CD4-positive, alpha-beta T cell treated with Interleukin-1 beta for 1 hour (primary cell): ENCODE results near the gene NXN.
A peak's percentile ranks its signal among the peaks of the same experiment; 100 is the strongest.
"Not testable (repeated sequence)": the region's sequence is repeated elsewhere in the genome, so short reads cannot be mapped to it uniquely, and the experiment has no call there.

Source experiments
- DNase-seq, 2 donors: peaks; one replicate each; pipeline ENCODE4 v3.0.0-alpha.2; 2020 to 2022

The NXN gene

DNA sequence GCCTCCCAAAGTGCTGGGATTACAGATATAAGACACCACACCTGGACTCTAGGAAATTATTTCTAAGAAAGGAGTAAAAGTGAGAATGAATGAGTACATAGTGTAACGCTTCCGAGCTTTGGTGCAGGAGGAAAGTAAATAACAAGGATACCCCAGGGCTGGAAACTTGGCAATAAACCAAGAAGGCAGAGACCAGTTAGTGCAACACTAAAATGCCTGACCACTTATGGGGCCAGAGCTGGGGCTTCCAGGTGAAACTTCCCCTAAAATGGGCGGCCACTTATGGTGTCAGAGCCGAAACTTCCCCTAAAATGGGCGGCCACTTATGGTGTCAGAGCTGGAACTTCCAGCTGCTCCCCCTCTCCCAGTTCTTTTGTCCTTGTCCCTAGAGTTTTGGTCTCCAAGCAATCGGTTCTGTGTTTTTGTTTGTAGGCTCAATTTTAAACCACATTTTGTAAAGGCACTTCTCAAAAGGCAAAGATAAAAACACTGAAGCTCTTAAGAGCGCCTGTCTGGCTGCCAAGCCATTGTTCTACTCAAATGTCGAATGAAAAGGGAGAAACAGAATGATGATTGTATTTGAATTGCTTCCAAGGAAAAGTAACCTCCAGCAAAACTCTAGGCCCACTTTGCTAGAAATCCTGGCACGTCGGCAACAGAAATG lies 63.9 kb downstream of the NXN start:
- no peak for DNase-seq

DNA sequence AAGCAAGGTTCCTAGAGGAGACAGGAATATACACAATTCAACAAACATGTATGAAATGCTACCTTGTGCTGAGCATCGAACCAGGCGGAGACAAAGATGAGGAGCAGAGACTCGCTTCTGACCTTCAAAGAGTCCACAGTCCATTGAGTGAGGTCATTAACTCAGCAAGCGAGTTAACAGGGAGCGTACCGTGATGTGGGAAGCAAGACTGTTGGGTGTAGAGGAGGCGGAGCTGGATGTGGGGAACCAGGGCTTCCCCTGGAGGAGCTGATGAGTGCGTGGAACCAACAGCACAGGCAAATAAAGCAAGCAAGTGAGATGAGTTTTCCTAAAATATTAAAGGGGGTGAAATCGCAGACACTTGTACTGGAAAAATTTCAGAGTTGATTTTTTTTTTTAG lies 65.0 kb downstream of the NXN start:
- DNase-seq = no peak

DNA sequence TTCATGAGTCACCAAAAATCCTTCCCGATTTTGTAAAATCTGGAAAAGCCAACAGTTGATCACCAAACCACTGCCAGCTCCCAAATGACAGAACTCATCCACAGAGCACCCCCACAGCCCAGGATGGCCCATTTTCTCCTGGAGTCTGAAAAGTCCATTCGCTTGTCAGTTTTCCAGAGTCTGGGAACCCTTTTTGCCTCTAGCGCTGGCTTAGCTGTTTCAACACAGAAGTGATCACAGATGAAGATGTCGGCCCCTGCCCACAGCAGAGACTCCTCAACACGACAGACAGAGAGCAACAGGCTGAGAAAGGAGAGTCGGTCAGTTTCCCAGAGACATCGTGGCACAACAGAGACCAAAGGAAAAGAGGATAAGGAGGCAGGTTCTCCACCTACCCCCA lies 66.4 kb downstream of the NXN start:
- DNase-seq = no peak

DNA sequence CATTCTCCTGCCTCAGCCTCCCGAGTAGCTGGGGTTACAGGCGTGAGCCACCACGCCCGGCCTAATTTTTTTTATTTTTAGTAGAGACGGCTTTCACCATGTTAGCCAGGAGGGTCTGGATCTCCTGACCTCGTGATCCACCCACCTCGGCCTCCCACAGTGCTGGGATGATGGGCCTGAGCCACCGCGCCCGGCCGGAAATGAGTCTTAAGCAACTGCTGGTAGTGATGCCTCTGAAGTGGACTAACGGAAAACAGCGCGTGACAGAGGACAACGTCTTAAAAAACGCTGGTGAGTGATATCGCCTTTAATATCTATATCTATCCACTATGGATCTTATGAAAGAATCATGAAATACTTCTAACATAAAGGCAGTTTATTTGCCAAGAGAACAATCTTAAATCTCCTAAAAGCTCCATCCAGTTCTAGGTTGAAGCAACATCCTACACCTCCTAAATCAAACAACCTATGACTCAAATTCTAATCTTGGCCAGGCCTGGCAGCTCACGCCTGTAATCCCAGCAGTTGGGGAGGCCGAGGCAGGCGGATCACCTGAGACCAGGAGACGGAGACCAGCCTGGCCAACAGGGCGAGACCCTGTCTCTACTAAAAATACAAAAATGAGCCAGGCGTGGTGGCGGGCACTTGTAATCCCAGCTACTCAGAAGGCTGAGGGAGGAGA lies 69.8 kb downstream of the NXN start:
- DNase-seq = no peak

DNA sequence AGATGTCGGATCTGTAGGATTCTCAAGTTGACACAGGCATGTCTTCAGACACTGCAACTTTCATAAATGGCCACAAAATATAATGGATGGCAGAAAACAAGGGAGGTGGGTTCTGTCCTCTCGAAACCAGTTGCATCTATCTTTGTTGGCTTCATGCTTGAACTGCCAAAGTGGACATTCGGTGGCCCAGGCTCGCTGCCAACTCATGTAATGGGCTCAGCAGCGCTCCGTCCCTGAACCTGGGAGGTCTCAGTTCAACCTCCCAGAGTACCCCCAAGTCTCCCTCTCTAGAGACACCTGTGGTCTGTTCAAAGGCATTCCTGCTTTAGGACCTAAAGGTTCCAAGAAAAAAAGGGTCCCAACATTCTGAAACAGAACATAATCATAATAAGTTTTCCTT lies 71.9 kb downstream of the NXN start:
- DNase-seq = no peak

DNA sequence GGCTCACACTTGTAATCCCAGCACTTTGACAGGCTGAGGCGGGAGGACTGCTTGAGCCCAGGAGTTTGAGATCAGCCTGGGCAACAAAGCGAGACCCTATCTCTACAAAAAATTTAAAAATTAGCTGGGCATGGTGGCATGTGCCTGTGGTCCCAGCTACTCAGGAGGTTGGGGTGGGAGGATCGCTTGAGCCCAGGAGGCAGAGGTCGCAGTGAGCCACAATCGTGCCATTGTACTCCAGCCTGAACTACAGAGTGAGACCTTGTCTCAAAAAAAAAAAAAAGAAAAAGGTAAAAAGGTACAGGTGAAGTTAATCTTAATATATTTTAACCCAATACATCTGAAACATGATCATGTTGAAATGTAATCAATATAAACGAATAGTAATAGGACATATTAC lies 73.9 kb downstream of the NXN start:
- DNase-seq = not testable (repeated sequence)

DNA sequence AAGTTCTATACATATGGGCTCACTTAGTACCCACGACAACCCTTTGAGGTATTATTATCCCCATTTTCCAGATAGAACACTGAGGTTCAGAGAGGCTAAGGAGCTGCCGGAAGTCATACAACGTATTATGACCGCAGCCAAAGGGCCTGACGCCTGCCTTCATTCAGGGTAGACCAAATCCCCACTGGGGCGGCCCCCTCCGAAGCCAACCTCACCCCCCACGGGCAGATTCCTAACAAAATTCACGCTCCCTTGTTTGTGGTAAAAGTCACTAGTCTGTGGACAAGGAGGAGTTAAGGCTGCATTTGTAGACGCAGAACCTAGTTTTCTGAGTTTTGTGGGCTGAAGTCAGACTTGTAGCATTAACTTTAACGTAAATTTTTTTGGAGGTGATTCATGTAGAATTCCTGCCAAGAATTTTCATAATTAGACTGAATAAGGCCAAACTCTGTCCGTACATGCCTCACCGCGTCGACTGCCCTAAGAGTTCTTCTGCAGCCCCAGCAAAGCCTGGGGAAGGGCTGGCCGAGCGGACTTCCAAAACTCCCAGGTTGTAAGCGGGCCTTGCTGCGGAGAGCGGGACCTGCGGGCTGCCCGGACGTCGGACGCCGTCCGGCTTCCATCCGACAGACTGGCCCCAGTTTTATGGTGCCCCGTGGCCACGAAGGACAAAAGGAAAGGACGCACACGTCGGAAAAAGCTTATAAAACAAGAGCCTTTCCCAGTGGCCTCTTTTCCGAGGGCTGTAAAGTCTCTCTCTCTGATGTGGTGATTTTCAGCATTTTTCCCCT lies 75.7 kb downstream of the NXN start:
- no peak for DNase-seq

DNA sequence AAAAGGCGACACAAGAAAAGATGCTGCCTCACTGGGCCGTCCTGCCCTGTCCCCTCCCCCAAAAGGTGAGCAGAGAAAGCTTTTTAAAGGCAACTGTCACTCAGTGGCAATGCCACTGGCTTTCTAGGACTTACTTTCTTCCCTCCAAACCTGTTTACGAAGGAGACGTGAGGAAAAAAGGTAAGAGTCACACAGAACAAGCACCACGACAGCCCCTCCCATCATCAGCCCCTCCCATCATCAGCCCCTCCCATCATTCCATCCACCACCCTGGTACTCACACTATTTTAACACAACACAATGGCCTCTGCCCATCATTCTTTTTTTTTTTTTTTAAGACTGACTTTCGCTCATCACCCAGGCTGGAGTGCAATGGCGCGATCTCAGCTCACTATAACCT lies 77.1 kb downstream of the NXN start:
- no peak for DNase-seq

DNA sequence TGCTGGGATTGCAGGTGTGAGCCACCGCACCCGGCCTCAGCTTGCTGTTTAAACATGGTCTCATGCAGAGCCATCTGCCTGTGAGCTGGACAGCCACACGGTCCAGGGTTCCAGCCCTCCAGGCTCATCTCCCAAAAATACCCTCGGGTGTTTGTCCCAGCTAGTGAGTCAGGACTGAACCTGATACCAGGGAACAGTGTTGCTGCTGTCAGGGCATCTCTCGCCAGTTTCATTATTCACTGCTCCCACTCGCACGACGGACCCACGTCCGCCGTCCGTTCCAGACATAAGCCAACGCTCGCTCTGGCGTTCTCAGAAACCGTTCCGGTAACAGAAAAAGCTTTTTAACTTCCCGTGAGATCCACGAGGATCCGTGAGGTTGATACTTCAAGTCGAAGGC lies 77.6 kb downstream of the NXN start:
- DNase-seq = no peak

DNA sequence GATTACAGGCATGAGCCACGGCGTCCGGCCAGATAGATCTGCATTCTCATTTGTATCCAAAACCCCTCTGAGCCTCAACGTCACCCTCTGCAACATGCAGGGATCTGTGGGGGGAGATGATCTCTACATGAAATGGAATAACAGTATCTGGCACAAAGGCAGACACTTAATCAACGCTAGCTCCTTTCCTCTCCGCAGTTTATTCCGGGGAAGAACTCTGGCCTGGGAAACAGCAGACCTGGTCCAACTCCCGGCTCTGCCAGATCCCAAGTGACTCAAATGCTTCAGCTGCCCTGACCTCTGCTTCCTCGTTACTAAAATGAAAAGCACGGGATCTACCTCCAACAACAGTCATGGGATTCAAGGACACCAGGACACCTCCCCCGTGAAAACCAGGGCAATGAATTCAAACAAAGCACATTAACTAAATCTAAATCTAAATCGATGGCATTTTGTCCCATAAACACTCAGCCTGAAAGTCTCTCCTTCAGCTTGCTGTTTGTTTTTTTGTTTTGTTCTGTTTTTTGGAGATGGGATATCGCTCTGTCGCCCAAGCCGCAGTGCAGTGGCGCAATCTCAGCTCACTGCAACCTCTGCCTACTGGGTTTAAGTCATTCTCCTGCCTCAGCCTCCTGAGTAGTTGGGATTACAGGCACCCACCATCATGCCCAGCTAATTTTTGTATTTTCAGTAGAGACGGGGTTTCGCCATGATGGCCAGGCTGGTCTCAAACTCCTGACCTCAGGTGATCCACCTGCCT lies 78.2 kb downstream of the NXN start:
- no peak for DNase-seq

DNA sequence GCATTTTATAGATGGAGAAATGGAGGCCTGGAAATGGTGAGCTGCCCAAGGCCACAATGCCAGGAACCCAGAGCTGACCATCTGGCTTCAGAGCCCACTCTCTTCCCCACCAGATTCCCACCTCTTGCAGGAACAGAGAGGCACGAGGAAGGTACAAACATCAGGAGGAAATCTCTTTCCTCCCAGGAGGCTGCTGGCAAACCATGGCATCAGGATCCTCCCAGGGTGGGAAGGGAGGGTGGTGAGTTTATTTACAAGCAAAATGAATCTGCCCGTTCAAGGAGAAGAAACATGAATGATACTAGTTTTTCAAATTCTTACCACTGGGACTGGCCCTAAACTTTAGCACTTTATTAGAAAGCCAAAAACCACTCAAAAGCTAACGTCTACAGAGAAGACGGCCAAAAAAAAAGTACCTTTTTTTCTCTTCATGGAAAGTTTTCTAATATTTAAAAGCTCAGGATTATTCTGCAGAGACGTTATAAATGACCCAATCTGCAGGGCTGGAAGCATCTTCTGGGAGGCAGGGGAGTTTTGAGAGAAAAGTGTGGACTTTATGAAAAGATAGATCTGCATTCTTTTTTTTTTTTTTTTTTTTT lies 79.1 kb downstream of the NXN start:
- DNase-seq = no peak

DNA sequence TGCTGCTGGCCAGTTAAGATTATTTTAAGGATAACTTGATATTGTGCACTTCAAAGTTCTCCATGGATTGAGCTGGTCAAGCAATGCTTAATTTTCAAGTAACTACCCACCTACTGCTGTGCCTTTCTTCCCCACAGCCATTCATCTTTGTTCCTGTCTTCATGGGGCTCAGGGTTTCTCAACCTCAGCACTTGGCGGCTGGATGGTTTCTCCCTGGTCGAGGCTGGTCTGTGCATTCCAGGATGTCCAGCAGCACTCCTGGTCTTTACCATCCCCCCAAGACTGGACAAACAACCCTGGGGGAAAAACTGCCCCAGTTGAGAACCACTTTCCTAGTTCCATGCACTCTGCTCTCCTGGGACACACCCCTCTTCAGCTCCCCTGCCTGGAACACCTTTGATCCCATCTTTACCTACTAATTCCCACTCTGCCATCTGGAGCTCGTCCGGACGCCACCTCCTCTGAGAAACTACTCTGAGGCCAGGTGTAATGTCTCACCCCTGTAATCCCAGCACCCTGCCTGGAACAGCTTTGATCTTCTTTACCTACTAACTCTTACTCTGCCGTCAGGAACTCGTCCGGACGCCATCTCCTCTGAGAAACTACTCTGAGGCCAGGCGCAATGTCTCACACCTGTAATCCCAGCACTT lies 81.5 kb downstream of the NXN start:
- DNase-seq = no peak

DNA sequence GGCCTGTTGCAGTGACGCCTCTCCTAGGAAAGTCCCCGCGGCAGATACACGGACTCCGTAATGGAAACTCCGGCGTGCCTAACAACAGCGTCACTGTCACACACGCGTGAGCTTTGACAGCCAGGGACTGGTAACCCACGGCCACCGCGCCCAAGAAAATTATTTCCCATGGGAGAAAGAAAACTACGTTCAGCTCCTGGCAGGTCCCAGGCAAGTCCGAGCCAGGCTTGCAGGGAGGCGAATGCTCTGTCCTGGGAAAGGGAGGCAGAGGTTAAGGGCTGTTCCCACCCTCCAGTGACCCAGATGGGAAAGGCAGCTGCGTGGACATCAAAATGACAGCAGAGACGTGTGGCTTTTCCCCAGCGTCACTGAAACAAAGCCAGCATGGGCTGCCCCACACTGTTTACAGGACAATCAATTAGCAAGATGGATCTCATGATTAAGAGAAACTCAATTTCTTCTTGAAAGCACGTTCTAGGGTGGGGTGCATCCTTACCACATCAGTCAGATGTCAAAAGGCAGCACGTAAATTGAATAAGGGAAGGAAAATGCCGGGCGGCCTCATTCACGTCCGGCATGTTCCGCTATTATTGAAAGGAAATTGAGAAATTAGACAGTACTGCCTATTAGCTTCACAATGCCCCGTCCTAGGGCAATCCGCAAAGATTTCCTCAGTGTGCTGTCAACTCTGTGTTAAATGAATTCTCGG lies 82.5 kb downstream of the NXN start:
- DNase-seq = peak in 1 of 2 donors; percentile 1

DNA sequence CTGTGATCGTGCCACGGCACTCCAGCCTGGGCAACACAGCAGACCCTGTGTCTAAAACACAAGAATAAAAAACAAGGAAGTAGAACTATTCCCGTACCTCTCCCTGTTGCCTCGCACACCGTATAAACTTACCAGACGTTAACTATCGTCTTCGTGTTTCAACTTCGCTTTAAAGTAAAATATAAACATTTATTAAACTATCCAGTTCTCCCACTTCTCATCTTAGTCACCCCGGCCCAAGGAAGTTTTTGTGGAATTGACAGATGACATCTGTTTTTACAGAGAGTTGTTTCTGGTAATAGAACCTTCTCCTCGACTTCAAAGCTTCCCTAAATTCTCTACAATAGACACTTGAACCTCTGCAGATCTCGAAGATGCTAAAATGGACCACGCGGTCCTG lies 83.1 kb downstream of the NXN start:
- no peak for DNase-seq

DNA sequence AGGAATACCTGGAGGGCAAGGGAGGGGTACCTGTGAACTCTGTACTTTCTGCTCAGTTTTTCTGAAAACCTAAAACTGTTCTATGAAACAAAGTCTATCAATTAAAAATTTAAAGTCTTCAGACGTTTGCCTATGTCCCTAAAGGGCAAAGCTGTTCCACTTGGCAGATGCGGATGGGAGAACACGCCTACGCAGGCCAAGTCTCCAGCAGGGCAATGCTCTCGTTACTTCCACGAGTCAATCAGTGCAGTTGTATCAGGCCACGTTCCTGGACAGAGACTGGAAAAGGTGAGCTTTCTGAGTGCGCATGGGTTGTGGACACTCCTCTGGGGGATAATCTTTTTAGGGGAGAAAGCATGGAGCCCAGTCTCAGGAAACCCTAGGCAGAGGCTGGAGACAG lies 86.6 kb downstream of the NXN start:
- no peak for DNase-seq

DNA sequence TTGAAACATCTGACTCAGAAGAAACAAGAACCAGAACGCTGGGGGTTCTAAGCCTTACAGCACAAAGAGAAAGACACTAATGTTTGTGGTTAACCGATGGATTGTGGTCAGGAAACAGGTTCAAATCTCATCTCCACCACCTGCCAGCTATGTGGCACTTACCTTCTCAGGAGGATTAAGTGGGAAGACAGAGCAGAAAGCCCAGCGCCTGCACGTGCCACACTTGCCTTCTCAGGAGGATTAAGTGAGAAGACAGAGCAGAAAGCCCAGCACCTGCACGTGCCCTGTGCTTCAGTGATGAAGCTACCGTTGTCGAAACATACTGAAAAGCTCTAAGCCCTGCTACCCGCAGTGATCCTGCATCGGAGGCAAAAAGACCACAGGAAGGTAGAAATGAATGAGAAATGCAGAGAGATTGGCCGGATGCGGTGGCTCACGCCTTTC lies 90.6 kb downstream of the NXN start:
- no peak for DNase-seq

DNA sequence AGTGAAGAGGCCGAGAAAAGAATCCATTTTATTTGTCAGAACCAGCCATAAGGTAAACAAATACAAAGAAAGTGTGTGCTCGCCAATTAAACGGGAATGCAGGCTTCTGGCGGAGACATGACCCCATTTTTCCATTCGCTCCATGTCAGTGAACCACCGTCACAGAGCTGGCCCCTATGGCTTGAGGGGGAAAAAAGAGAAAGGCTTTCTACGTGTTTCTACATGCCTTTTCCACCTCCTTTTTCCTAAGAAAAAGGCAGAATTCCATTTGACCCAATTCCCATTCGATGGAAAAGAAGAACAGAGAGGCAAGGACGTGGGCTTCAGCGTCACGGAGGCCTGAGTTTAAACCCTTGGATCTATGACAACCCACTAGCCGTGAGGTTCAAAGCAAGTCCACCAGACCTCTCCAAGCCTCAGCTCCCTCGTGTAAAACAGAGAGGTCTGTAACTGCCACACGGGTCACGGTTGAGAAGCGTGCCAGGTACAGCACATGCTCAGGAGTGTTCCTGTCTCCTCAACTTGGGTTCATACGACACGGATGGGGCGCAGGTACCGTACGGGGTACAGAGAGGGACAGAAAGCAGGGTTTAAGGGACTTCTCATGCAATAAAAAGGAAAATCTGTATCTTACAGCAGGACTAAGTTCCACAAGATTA lies 91.9 kb downstream of the NXN start:
- no peak for DNase-seq

DNA sequence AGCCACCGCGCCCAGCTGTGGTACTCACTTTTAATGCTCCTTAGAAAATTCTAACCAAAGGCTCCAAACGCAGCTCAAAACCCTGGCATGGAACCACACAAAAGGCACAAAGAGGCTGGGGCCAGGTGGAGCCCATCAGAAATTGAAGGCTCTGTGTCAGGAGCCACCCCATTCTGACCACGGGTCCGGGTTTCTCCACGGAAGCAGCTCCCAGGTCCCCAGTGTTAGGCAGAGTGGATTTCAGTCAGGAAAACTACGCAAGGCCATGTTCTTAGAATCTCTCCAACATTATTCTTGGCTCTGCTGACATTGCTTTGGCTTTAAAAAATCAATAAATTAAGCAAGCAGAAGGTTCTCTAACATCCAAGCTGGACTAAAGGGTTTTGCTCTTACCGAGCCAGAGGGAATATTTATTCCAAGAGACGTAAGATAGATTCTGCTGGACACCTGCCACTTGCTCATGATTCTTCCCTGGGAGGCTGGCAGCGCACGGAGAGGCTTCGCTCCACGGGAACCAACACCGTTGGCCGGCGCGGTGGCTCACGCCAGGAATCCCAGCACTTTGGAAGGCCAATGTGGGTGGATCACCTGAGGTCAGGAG lies 93.5 kb downstream of the NXN start:
- no peak for DNase-seq

DNA sequence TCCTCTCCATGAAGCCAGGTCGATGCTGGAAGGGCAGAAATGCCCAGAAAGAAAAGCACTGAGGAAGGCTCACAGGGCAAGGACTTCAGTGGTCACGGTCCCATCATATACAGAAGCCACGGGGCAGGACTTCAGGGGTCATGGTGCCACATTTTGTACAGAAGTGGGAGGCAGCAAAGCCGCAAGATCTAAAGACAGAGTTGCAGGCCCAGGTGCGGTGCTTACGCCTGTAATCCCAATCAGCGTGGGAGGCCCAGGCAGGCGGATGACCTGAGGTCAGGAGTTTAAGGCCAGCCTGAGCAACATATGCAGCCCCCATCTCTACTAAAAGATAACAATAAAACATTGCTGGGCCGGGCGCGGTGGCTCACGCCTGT lies 96.0 kb downstream of the NXN start:
- no peak for DNase-seq

DNA sequence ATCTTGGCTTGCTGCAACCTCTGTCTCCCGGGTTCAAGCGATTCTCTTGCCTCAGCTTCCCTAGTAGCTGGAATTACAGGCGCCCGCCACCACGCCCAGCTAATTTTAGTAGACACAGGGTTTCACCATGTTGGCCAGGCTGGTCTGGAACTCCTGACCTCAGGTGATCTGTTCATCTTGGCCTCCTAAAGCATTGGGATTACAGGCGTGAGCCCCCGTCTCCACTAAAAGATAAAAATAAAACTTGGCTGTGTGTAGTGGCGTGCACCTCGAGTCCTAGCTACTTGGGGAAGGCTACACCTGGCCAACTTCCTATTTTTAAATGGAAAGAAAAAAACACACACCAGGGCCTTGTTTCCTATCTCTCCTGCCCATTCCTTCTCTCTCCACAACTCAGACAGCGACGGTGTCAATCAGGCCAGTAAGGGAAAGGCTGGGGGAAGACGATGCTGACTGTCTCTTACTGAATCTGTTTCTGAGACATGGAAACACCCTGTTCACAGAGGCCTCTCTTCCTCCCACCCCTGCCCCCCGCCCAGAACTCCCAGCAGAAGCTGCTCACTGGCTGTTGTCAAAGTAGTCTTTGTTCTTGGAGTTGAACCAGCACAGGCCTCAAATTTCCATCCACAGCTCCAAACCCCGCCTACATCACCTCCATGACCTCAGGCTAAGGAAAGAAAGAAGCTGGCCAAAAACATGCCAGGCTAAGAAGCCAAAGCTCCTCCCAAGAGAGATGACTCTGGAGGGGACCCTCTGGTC lies 96.6 kb downstream of the NXN start:
- DNase-seq = no peak
